SK-N-SH (cell line): ENCODE results near the gene CDKN1B. TPM values are rescaled to one million over a fixed set of nuclear protein-coding genes. Genes with fewer than 3 reads are reported as not detected.

Experiments
- CTCF ChIA-PET: fragments of 300-600, 350-600 bp; formaldehyde crosslinking; extraction: SDS; loops from one replicate; lab custom pipeline; 2021; lab: Yijun Ruan, JAX
- POLR2A ChIA-PET: fragments of 350-600 bp; sonication (Branson Sonifier 250); formaldehyde crosslinking; extraction: SDS; loops from one replicate; lab custom pipeline; 2020; ENCODE audit warnings: antibody characterized with exemption, inconsistent platforms; lab: Yijun Ruan, JAX
- DNase-seq: peaks from one replicate; pipeline ENCODE4 v3.0.0; 2012
- H2AFZ ChIP-seq: fragments of 200-600 bp; sonication (generic); 2 replicates; pipeline ENCODE4 v1.8.1; 2016; ENCODE audit warnings: antibody characterized with exemption, mild to moderate bottlenecking, low read depth
- H3F3A ChIP-seq: fragments of 200-600 bp; sonication (generic); replicated peaks from 2 replicates; pipeline ENCODE3; 2016; ENCODE audit warnings: antibody characterized with exemption, mild to moderate bottlenecking; ENCODE audit not compliant: insufficient read depth
- H3K27ac ChIP-seq, 2 experiments: fragments of 200-500 bp in 1 of 2; fragments of 200-600 bp in 1 of 2; sonication (Bioruptor generic) in 1 of 2; sonication (generic), shearing (Covaris generic) in 1 of 2; 2 replicates each; pipeline versions ENCODE4 v1.5.1 to v1.6.1; 2014 to 2016; ENCODE audit warnings: low read depth in 2 of 2, inconsistent platforms in 1 of 2, low read length in 1 of 2, mild to moderate bottlenecking in 1 of 2, mixed read lengths in 1 of 2
- H3K27me3 ChIP-seq: fragments of 200-600 bp; sonication (generic), shearing (Covaris generic); 2 replicates; pipeline ENCODE4 v1.6.1; 2016; ENCODE audit warnings: mixed run types; ENCODE audit not compliant: insufficient read depth
- H3K36me3 ChIP-seq, 2 experiments: fragments of 200-500 bp in 1 of 2; fragments of 200-600 bp in 1 of 2; sonication (Bioruptor generic) in 1 of 2; sonication (generic) in 1 of 2; replicated peaks in 1 of 2; 2 replicates each; pipeline versions ENCODE3 to v1.5.1; 2014 to 2016; ENCODE audit warnings: low read length in 1 of 2, mild to moderate bottlenecking in 1 of 2; ENCODE audit not compliant: insufficient read depth in 2 of 2, control insufficient read depth in 1 of 2
- H3K4me1 ChIP-seq, 2 experiments: fragments of 200-500 bp in 1 of 2; fragments of 200-600 bp in 1 of 2; sonication (Bioruptor generic) in 1 of 2; sonication (generic), shearing (Covaris generic) in 1 of 2; 2 replicates each; pipeline versions ENCODE4 v1.5.1 to v1.6.1; 2014 to 2016; ENCODE audit warnings: low read depth in 1 of 2, low read length in 1 of 2, mixed run types in 1 of 2; ENCODE audit not compliant: insufficient read depth in 2 of 2, control insufficient read depth in 1 of 2
- H3K4me2 ChIP-seq: fragments of 200-600 bp; sonication (generic), shearing (Covaris generic); 2 replicates; pipeline ENCODE4 v1.6.1; 2017; ENCODE audit warnings: mixed run types
- H3K4me3 ChIP-seq, 2 experiments: fragments of 200-500 bp in 1 of 2; fragments of 200-600 bp in 1 of 2; sonication (Bioruptor generic) in 1 of 2; sonication (generic), shearing (Covaris generic) in 1 of 2; 2 replicates each; pipeline versions ENCODE4 v1.5.1 to v1.8.1; 2014 to 2016; ENCODE audit warnings: low read depth in 2 of 2, inconsistent platforms in 1 of 2, low read length in 1 of 2, mild to moderate bottlenecking in 1 of 2, mixed read lengths in 1 of 2, moderate library complexity in 1 of 2
- H3K79me2 ChIP-seq: fragments of 200-600 bp; sonication (generic); 2 replicates; pipeline ENCODE4 v1.8.1; 2017; ENCODE audit warnings: mild to moderate bottlenecking; ENCODE audit not compliant: insufficient read depth
- H3K9ac ChIP-seq: fragments of 200-600 bp; sonication (generic); 2 replicates; pipeline ENCODE4 v1.6.1; 2017; ENCODE audit warnings: mixed run types
- H3K9me2 ChIP-seq: fragments of 200-600 bp; sonication (generic); 2 replicates; pipeline ENCODE4 v1.6.1; 2017; ENCODE audit warnings: mixed run types
- H3K9me3 ChIP-seq: fragments of 200-600 bp; sonication (generic); 2 replicates; pipeline ENCODE4 v1.6.1; 2017; ENCODE audit warnings: mixed run types, mild to moderate bottlenecking, moderate library complexity
- H4K20me1 ChIP-seq: fragments of 200-600 bp; sonication (generic); 2 replicates; pipeline ENCODE4 v1.6.1; 2017; ENCODE audit warnings: mild to moderate bottlenecking, mixed run types; ENCODE audit not compliant: insufficient read depth
- CHD2 ChIP-seq: fragments of 150-350 bp; IDR thresholded peaks from 2 replicates; pipeline ENCODE4 v1.6.1; 2018; ENCODE audit warnings: low read length; ENCODE audit not compliant: partially characterized antibody
- EP300 ChIP-seq, 2 experiments: IDR thresholded peaks; 2 replicates each; pipeline versions ENCODE4 v1.4.0 to v1.6.1; 2012; ENCODE audit warnings: borderline replicate concordance in 1 of 2, low read depth in 1 of 2, low read length in 1 of 2
- FOXJ3 ChIP-seq: sonication (generic); formaldehyde crosslinking; IDR thresholded peaks from 2 replicates; pipeline ENCODE4 v1.5.1; 2020; ENCODE audit warnings: mild to moderate bottlenecking, missing genetic modification reagents
- FOXM1 ChIP-seq: IDR thresholded peaks from 2 replicates; pipeline ENCODE4 v1.4.0; 2012; ENCODE audit warnings: low read depth, mild to moderate bottlenecking
- NRF1 ChIP-seq: IDR thresholded peaks from 2 replicates; pipeline ENCODE4 v1.6.1; 2012; ENCODE audit warnings: low read depth, mild to moderate bottlenecking, low read length
- RFX5 ChIP-seq: IDR thresholded peaks from 2 replicates; pipeline ENCODE4 v1.6.1; 2012; ENCODE audit warnings: mild to moderate bottlenecking, improper control_type of control experiment, low read length
- TAF1 ChIP-seq: IDR thresholded peaks from 2 replicates; pipeline ENCODE4 v1.6.1; 2012; ENCODE audit warnings: low read depth, mild to moderate bottlenecking, low read length, moderate library complexity, borderline replicate concordance
- YY1 ChIP-seq: IDR thresholded peaks from 2 replicates; pipeline ENCODE4 v1.4.0; 2012; ENCODE audit warnings: low read depth, mild to moderate bottlenecking
- WGBS: methylation state at CpG from one replicate; pipeline ENCODE4 v1.1.6; 2017; ENCODE audit warnings: low lambda C conversion rate; 5-methylcytosine and 5-hydroxymethylcytosine counted together
- polyA plus RNA-seq, 3 experiments: library from polyadenylated mRNA; depleted of rRNA; stranded (reverse); fragments of >200 nt; gene quantifications; 2 replicates each; pipeline ENCODE4 v1.2.3, GENCODE V29; 2012
- TF ChIP-seq, protein P1 (sequence below): fragments of 150-350 bp; IDR thresholded peaks from 2 replicates; pipeline ENCODE4 v1.6.1; 2016; ENCODE audit warnings: mild to moderate bottlenecking, low read depth, low read length
- TF ChIP-seq, protein P2 (sequence below): fragments of 150-350 bp; IDR thresholded peaks from 2 replicates; pipeline ENCODE4 v1.6.1; 2017; ENCODE audit warnings: antibody characterized with exemption, low read length, low read depth, borderline replicate concordance
- TF ChIP-seq, protein P3 (sequence below): IDR thresholded peaks from 2 replicates; pipeline ENCODE4; 2012

Gene CDKN1B
- polyA plus RNA-seq, 1 of the 3 experiments (the other 2 are of a cell fraction), result 9.2 TPM

DNA sequence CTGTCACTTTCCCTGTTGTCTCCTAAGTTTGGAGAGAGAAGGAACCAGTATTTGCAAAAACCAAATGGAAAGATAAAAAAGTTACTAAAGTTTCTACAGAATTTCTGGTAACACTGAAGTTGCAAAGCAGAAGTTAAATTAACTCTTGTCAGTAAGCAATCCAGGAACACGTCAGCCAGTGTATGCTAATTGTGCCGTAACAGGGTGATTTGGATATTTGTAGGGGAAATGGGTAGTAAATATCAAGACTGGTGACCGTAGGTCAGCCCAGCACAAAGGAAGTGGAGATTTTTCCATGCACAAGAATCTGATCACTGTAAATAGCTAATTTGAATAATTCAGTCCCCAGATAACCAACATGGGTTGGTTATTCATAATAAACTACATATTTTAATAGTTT is 2.3 kb downstream of the CDKN1B start (continued):
- TF ChIP-seq FOXJ3 (CRISPR knock-in tag) (no peak), TAF1 (no peak), RFX5 (no peak), NRF1 (no peak)
- TF ChIP-seq, protein P1, sequence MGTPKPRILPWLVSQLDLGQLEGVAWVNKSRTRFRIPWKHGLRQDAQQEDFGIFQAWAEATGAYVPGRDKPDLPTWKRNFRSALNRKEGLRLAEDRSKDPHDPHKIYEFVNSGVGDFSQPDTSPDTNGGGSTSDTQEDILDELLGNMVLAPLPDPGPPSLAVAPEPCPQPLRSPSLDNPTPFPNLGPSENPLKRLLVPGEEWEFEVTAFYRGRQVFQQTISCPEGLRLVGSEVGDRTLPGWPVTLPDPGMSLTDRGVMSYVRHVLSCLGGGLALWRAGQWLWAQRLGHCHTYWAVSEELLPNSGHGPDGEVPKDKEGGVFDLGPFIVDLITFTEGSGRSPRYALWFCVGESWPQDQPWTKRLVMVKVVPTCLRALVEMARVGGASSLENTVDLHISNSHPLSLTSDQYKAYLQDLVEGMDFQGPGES, result no peak
- TF ChIP-seq, protein P2, sequence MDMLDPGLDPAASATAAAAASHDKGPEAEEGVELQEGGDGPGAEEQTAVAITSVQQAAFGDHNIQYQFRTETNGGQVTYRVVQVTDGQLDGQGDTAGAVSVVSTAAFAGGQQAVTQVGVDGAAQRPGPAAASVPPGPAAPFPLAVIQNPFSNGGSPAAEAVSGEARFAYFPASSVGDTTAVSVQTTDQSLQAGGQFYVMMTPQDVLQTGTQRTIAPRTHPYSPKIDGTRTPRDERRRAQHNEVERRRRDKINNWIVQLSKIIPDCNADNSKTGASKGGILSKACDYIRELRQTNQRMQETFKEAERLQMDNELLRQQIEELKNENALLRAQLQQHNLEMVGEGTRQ, result no peak

DNA sequence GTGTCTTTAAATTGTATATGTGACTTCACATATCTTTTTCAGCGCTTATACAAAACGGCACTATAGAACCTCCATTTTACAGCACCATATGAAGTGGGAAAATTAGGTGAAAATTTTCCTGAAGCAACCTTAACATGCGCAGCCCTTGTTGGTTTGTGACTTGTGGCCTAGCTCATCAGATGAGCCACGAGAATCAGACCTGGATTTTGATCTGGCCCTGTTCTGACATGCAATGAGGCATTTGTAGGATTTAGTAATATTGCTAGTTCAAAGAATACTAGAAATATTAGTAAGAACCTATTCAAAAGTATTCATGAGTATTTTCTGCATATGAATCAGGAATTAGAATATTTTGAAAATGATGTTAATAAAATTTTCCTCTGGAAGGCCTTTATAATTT is 2.9 kb downstream of the CDKN1B start:
- Histone ChIP-seq H3K9ac (peak overlapping the region; percentile 99), H4K20me1 (peaks cover 11% of the 10 kb centered on the region; the same call in 1 of the 2 replicates)

DNA sequence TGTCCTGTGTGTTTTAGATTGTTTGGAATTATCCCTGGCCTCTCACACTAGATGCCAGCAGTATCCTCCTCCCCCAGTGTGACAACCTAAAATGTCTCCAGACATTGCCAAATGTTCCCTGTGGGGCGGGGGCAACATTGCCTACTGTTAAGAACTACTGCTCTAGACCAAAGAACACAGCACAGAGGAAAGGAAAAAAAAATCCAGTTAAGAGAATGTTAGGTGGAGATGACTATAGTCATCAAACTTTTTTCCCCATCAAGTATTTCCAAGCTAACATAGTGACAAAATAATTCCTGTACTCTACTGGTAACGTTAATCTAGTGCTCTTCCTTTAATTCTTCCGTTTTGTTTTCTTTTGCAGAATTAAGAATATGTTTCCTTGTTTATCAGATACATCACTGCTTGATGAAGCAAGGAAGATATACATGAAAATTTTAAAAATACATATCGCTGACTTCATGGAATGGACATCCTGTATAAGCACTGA is 3.5 kb downstream of the CDKN1B start:
- Histone ChIP-seq H3K4me3 (peak overlapping the region; percentile 67 to 81), H3K79me2 (peaks cover 75% of the 10 kb centered on the region), H3K36me3 (peaks cover 35 to 40% of the 10 kb centered on the region in 2 experiments), H2AFZ (no peak overlapping the region), H3F3A (peaks cover 22% of the 10 kb centered on the region), H3K9ac (peak overlapping the region; percentile 99), H4K20me1 (peaks cover 11% of the 10 kb centered on the region; the same call in 1 of the 2 replicates), H3K27me3 (no peaks in the 10 kb centered on the region), H3K4me1 (peaks cover 26 to 28% of the 10 kb centered on the region in 2 experiments; a peak in 3 of 4 replicates), H3K9me2 (no peaks in the 10 kb centered on the region), H3K27ac (peak overlapping the region; percentile 94 to 98), H3K4me2 (peak overlapping the region; percentile 99), H3K9me3 (no peaks in the 10 kb centered on the region)
- CTCF ChIA-PET, result interaction anchor here (0.6 to 1.5 kb wide), 3 partner anchors 160 to 361 kb away, joined by 3 to 4 read pairs (median 3); no protein-coding TSS in a partner anchor
- DNase-seq, result no peak
- 0 out of 2 replicates have a peak, but pooled peaks have one; percentile 25 for TF ChIP-seq TAF1
- no peak for TF ChIP-seq EP300 (IDR thresholded peaks at IDR 0.05; ENCODE audit: borderline replicate concordance in 1 of 2, low read depth in 1 of 2, low read length in 1 of 2)
- 14% methylated on average over 4 of the region's 4 CpGs for WGBS
- POLR2A ChIA-PET, result no interaction called here

More for the DNA sequence above, 2.9 kb downstream of the CDKN1B start:
- Histone ChIP-seq H3K9me3 (no peaks in the 10 kb centered on the region), H3F3A (peaks cover 21% of the 10 kb centered on the region), H3K9me2 (no peaks in the 10 kb centered on the region), H3K79me2 (peaks cover 75% of the 10 kb centered on the region), H3K4me2 (peak overlapping the region; percentile 99), H2AFZ (no peak overlapping the region), H3K36me3 (peaks cover 35 to 40% of the 10 kb centered on the region in 2 experiments), H3K4me1 (peaks cover 29 to 31% of the 10 kb centered on the region in 2 experiments; a peak in 3 of 4 replicates), H3K27ac (peak overlapping the region; percentile 94 to 98), H3K4me3 (peak overlapping the region; percentile 67 to 81), H3K27me3 (no peaks in the 10 kb centered on the region)
- TF ChIP-seq CHD2 (no peak), YY1 (no peak), FOXM1 (no peak)
- TF ChIP-seq, protein P3, sequence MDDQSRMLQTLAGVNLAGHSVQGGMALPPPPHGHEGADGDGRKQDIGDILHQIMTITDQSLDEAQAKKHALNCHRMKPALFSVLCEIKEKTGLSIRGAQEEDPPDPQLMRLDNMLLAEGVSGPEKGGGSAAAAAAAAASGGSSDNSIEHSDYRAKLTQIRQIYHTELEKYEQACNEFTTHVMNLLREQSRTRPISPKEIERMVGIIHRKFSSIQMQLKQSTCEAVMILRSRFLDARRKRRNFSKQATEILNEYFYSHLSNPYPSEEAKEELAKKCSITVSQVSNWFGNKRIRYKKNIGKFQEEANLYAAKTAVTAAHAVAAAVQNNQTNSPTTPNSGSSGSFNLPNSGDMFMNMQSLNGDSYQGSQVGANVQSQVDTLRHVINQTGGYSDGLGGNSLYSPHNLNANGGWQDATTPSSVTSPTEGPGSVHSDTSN, result no peak
- ChIA-PET POLR2A (no interaction called here), CTCF (interaction anchor here (1.5 to 2.7 kb wide), 2 partner anchors 17 to 343 kb away, joined by 3 to 15 read pairs; no protein-coding TSS in a partner anchor)
- DNase-seq, result no peak
- 12% methylated on average over 4 of the region's 4 CpGs for WGBS
